HCT116 (cell line): ENCODE data around the gene SYNPO2L. TPM values are rescaled to one million over a fixed set of nuclear protein-coding genes. Genes with fewer than 3 reads are reported as not detected.

ENCODE experiments used
- ATAC-seq: fragments of 200-7000 bp; cut with Tn5 transposase; 2 replicates; pipeline ENCODE4 v1.9.1; 2020; ENCODE audit warnings: mild to moderate bottlenecking, moderate library complexity
- BruUV-seq: library from RNA; stranded (reverse); fragments of 400-500 nt; replicated peaks from 2 replicates; lab custom pipeline; 2021; lab: Mats Ljungman, UMichigan
- CTCF ChIA-PET: fragments of 300-600 bp; sonication (Branson Sonifier 250); formaldehyde crosslinking; loops from one replicate; lab custom pipeline; 2021; ENCODE audit warnings: antibody characterized with exemption; lab: Charles Lee
- POLR2A ChIA-PET: fragments of 300-600, 350-600 bp; sonication (Branson Sonifier 250); formaldehyde crosslinking; loops from one replicate; lab custom pipeline; 2021; ENCODE audit warnings: antibody characterized with exemption; lab: Charles Lee
- RAD21 ChIA-PET, 2 experiments: fragments of 300-600 bp; sonication (Branson Sonifier 250); formaldehyde crosslinking; loops; one replicate each; lab custom pipeline; 2023; ENCODE audit warnings: low total read pairs in 2 of 2; ENCODE audit not compliant: uncharacterized antibody in 2 of 2, unreplicated experiment in 2 of 2, low non-redundant PET in 1 of 2; lab: Charles Lee
- DNase-seq: peaks from one replicate; pipeline ENCODE4 v3.0.0-alpha.2; 2010; ENCODE audit warnings: low read depth, low spot score
- H2AFZ ChIP-seq: fragments of 200-600 bp; shearing (Covaris generic), sonication (generic); 2 replicates; pipeline ENCODE4 v1.6.1; 2017; ENCODE audit warnings: low read depth, mixed run types, mixed read lengths, antibody characterized with exemption, low read length; ENCODE audit not compliant: poor library complexity, severe bottlenecking
- H3K27ac ChIP-seq: 2 replicates; pipeline ENCODE4 v1.5.1; 2012; ENCODE audit warnings: low read depth, low read length
- H3K27me3 ChIP-seq: fragments of 200-600 bp; sonication (generic); 2 replicates; pipeline ENCODE4 v1.6.1; 2016; ENCODE audit warnings: mixed run types, low read length, mixed read lengths; ENCODE audit not compliant: insufficient read depth
- H3K36me3 ChIP-seq, 2 experiments: fragments of 200-500 bp in 1 of 2; fragments of 200-600 bp in 1 of 2; sonication (Bioruptor generic) in 1 of 2; sonication (generic) in 1 of 2; 2 replicates each; pipeline versions ENCODE4 v1.5.1 to v1.6.1; 2014 to 2016; ENCODE audit warnings: low read length in 2 of 2, inconsistent platforms in 1 of 2, mixed read lengths in 1 of 2, mixed run types in 1 of 2; ENCODE audit not compliant: insufficient read depth in 2 of 2, control insufficient read depth in 1 of 2
- H3K4me1 ChIP-seq, 2 experiments: fragments of 200-600 bp in 1 of 2; sonication (generic) in 1 of 2; 2 replicates each; pipeline versions ENCODE4 v1.5.1 to v1.6.1; 2012 to 2017; ENCODE audit warnings: low read length in 2 of 2, inconsistent platforms in 1 of 2, mild to moderate bottlenecking in 1 of 2, mixed read lengths in 1 of 2, mixed run types in 1 of 2, moderate library complexity in 1 of 2; ENCODE audit not compliant: insufficient read depth in 2 of 2, control insufficient read depth in 1 of 2
- H3K4me2 ChIP-seq: fragments of 200-600 bp; sonication (generic); 2 replicates; pipeline ENCODE4 v1.6.1; 2017; ENCODE audit warnings: mixed run types, low read length, mixed read lengths
- H3K4me3 ChIP-seq, 2 experiments: fragments of 200-600 bp in 1 of 2; sonication (generic) in 1 of 2; replicated peaks in 1 of 2; 2 replicates each; pipeline ENCODE4 v1.5.1; 2011 to 2016; ENCODE audit warnings: low read length in 2 of 2, control low read depth in 1 of 2, low read depth in 1 of 2, mild to moderate bottlenecking in 1 of 2, mixed read lengths in 1 of 2, mixed run types in 1 of 2
- H3K79me2 ChIP-seq: fragments of 200-600 bp; sonication (generic); 2 replicates; pipeline ENCODE4 v1.6.1; 2017; ENCODE audit warnings: mild to moderate bottlenecking, mixed run types, low read length, moderate library complexity, mixed read lengths; ENCODE audit not compliant: insufficient read depth
- H3K9ac ChIP-seq: fragments of 200-600 bp; sonication (generic); 2 replicates; pipeline ENCODE4 v1.6.1; 2016; ENCODE audit warnings: low read length, mixed read lengths
- H3K9me2 ChIP-seq: fragments of 200-600 bp; sonication (generic), shearing (Covaris generic); 2 replicates; pipeline ENCODE4 v1.6.1; 2017; ENCODE audit warnings: mixed run types, mild to moderate bottlenecking, moderate library complexity; ENCODE audit not compliant: insufficient read depth
- H3K9me3 ChIP-seq, 2 experiments: fragments of 200-500 bp in 1 of 2; fragments of 200-600 bp in 1 of 2; sonication (Bioruptor generic) in 1 of 2; sonication (generic) in 1 of 2; 2 replicates each; pipeline ENCODE4 v1.6.1; 2014 to 2017; ENCODE audit warnings: low read length in 2 of 2, mixed read lengths in 2 of 2, inconsistent platforms in 1 of 2, low read depth in 1 of 2, mild to moderate bottlenecking in 1 of 2, mixed run types in 1 of 2, moderate library complexity in 1 of 2; ENCODE audit not compliant: control insufficient read depth in 1 of 2, insufficient read depth in 1 of 2
- H4K20me1 ChIP-seq: fragments of 200-600 bp; sonication (generic), shearing (Covaris generic); 2 replicates; pipeline ENCODE4 v1.6.1; 2017; ENCODE audit warnings: mixed run types, mild to moderate bottlenecking, moderate library complexity; ENCODE audit not compliant: insufficient read depth
- ATF3 ChIP-seq: IDR thresholded peaks from 2 replicates; pipeline ENCODE4 v1.6.1; 2012
- CBX3 ChIP-seq: IDR thresholded peaks from 2 replicates; pipeline ENCODE4 v1.6.1; 2012; ENCODE audit warnings: low read depth
- EGR1 ChIP-seq: IDR thresholded peaks from 2 replicates; pipeline ENCODE4 v1.6.1; 2012; ENCODE audit warnings: low read depth
- EZH2 ChIP-seq: fragments of 200-600 bp; sonication (generic); IDR thresholded peaks from 2 replicates; pipeline ENCODE4 v1.6.1; 2017; ENCODE audit warnings: antibody characterized with exemption, mixed run types
- JUND ChIP-seq: IDR thresholded peaks from 2 replicates; pipeline ENCODE4 v1.6.1; 2012
- MAX ChIP-seq: IDR thresholded peaks from 2 replicates; pipeline ENCODE4 v1.6.1; 2012
- POLR2AphosphoS5 ChIP-seq: IDR thresholded peaks from 2 replicates; pipeline ENCODE4 v1.6.1; 2011; ENCODE audit warnings: mild to moderate bottlenecking, low read depth, low read length, moderate library complexity
- RAD21 ChIP-seq: IDR thresholded peaks from 2 replicates; pipeline ENCODE4 v1.6.1; 2012; ENCODE audit warnings: low read depth, mild to moderate bottlenecking
- REST ChIP-seq: IDR thresholded peaks from 2 replicates; pipeline ENCODE4 v1.6.1; 2012; ENCODE audit warnings: low read depth
- SP1 ChIP-seq: IDR thresholded peaks from 2 replicates; pipeline ENCODE4 v1.6.1; 2012; ENCODE audit warnings: low read depth
- ZFX ChIP-seq: fragments of 450-650 bp; IDR thresholded peaks from 2 replicates; pipeline ENCODE4 v1.6.1; 2017
- intact Hi-C: fragments of 100-400 bp; cut with micrococcal nuclease; formaldehyde crosslinking; loops from 2 replicates; pipeline ENCODE4 v1.10.0; 2022
- total RNA-seq: library from RNA; stranded (reverse); gene quantifications from one replicate; pipeline ENCODE4 v1.2.1, GENCODE V29; 2021; ENCODE audit not compliant: unreplicated experiment

The SYNPO2L gene
- total RNA-seq, 1 experiment from 2014 or later = 0.10 TPM

GRCh38 chr10:73634421-73634820, 21.4 kb downstream of the SYNPO2L start:
- CTCF ChIA-PET = no interaction called here

More at GRCh38 chr10:73634421-73634820, 21.4 kb downstream of the SYNPO2L start:
- BruUV-seq = no TSS peak
- no peak for ATAC-seq
- Histone ChIP-seq H3K36me3 (no peaks in the 10 kb centered on the region), H3K4me2 (no peak overlapping the region), H3K27ac (no peak overlapping the region), H4K20me1 (no peaks in the 10 kb centered on the region), H3K4me3 (no peak overlapping the region), H3K79me2 (no peaks in the 10 kb centered on the region), H2AFZ (no peak overlapping the region), H3K9me2 (no peaks in the 10 kb centered on the region), H3K9me3 (no peaks in the 10 kb centered on the region), H3K9ac (no peak overlapping the region), H3K4me1 (no peaks in the 10 kb centered on the region), H3K27me3 (no peaks in the 10 kb centered on the region)
- DNase-seq = no peak
- ChIA-PET RAD21 (no interaction called here), POLR2A (no interaction called here)
- intact Hi-C loops = no loop called here
- TF ChIP-seq CBX3 (no peak), EGR1 (no peak), ATF3 (no peak), RAD21 (no peak), JUND (no peak), EZH2 (no peak), ZFX (no peak), POLR2AphosphoS5 (no peak), MAX (no peak), REST (no peak), SP1 (no peak)
